ENCODE measurements around the gene EDN2.

DNA sequence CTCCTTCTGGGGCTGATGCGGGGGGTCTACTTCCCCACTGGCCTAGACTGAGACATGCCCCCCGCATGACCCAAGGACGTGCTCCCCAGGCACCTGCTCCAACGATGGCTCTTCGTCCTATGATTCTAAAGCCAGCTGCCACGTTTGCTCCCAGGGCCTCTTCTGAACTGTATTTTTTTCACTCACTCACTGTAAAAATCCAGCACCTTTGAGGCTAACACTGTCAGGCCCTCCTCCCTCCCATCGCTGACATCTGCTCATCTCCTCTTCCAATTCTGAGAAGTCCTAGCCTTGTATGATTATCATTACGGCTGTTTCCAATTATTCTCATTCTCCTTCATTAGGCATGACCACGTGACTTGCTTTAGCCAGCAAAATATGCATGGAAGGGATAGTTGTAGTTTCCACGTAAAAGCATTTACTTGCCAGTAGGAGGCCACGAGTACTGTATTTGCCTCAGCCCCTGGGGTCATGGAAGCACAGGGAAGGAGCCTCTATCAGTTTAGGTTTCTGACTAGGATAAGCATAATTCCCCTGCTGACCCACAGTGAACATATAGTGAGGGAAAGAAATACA, 19.1 kb upstream of the EDN2 start:
- TF ChIP-seq, protein P1, sequence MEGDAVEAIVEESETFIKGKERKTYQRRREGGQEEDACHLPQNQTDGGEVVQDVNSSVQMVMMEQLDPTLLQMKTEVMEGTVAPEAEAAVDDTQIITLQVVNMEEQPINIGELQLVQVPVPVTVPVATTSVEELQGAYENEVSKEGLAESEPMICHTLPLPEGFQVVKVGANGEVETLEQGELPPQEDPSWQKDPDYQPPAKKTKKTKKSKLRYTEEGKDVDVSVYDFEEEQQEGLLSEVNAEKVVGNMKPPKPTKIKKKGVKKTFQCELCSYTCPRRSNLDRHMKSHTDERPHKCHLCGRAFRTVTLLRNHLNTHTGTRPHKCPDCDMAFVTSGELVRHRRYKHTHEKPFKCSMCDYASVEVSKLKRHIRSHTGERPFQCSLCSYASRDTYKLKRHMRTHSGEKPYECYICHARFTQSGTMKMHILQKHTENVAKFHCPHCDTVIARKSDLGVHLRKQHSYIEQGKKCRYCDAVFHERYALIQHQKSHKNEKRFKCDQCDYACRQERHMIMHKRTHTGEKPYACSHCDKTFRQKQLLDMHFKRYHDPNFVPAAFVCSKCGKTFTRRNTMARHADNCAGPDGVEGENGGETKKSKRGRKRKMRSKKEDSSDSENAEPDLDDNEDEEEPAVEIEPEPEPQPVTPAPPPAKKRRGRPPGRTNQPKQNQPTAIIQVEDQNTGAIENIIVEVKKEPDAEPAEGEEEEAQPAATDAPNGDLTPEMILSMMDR (IDR thresholded peaks at IDR 0.05; ENCODE audit: poor library complexity) = peak; percentile 14
- TF ChIP-seq EZH2 (IDR thresholded peaks at IDR 0.05; ENCODE audit: borderline replicate concordance) = no peak
- no peak for TF ChIP-seq EZH2phosphoT487 (IDR thresholded peaks at IDR 0.05; ENCODE audit: low read depth, severe bottlenecking, unreplicated experiment)
